ENCODE measurements around the gene HID1.
A peak's percentile ranks its signal among the peaks of the same experiment; 100 is the strongest.

The HID1 gene

GRCh38 chr17:74947041-74947754 lies 25.4 kb downstream of the HID1 start:
- DNase-seq (ENCODE audit: low spot score), result no peak

- DNase-seq (ENCODE audit: low spot score), result no peak
Measured at GRCh38 chr17:74946641-74947040, 25.9 kb downstream of the HID1 start.

- no peak for DNase-seq (ENCODE audit: low spot score)
Measured at GRCh38 chr17:74945543-74945942, 27.0 kb downstream of the HID1 start.

GRCh38 chr17:74943808-74944522 lies 28.6 kb downstream of the HID1 start:
- DNase-seq (ENCODE audit: low spot score), result no peak

GRCh38 chr17:74941128-74941725 lies 31.3 kb downstream of the HID1 start:
- DNase-seq (ENCODE audit: low spot score), result no peak

- DNase-seq (ENCODE audit: low spot score), result no peak
Measured at GRCh38 chr17:74939534-74939933, 33.0 kb downstream of the HID1 start.

GRCh38 chr17:74938194-74938950 lies 34.2 kb downstream of the HID1 start:
- DNase-seq (ENCODE audit: low spot score), result no peak

GRCh38 chr17:74937064-74938051 lies 35.2 kb downstream of the HID1 start:
- no peak for DNase-seq (ENCODE audit: low spot score)

- DNase-seq (ENCODE audit: low spot score), result no peak
Measured at GRCh38 chr17:74936470-74936799, 36.1 kb downstream of the HID1 start.

GRCh38 chr17:74935585-74936469 lies 36.7 kb downstream of the HID1 start, which contains the start of gene OTOP3:
Gene OTOP3, plus strand, starts transcription at chr17:74935898. Its CDS starts 24 bp downstream, at chr17:74935922.
- no peak for DNase-seq (ENCODE audit: low spot score)

- DNase-seq (ENCODE audit: low spot score), result no peak
Measured at GRCh38 chr17:74935048-74935447, 37.5 kb downstream of the HID1 start.

GRCh38 chr17:74930535-74931036 lies 42.0 kb downstream of the HID1 start:
- no peak for DNase-seq (ENCODE audit: low spot score)

GRCh38 chr17:74928786-74929185 lies 43.8 kb downstream of the HID1 start:
- no peak for DNase-seq (ENCODE audit: low spot score)

- DNase-seq (ENCODE audit: low spot score), result no peak
Measured at GRCh38 chr17:74925242-74925641, 47.3 kb downstream of the HID1 start.

GRCh38 chr17:74924250-74924948 lies 48.2 kb downstream of the HID1 start, which contains the start of gene OTOP2:
Gene OTOP2, plus strand, starts transcription at chr17:74924273. Its CDS starts 360 bp downstream, at chr17:74924633.
- no peak for DNase-seq (ENCODE audit: low spot score)

- peak; percentile 90 for DNase-seq (ENCODE audit: low spot score)
Measured at GRCh38 chr17:74923538-74924249, 48.9 kb downstream of the HID1 start.

- DNase-seq (ENCODE audit: low spot score), result peak; percentile 71
Measured at GRCh38 chr17:74922694-74923537, 49.6 kb downstream of the HID1 start, which contains the start of gene USH1G. Gene USH1G, minus strand, starts transcription at chr17:74923255. Its CDS starts 182 bp downstream, at chr17:74923073.

GRCh38 chr17:74922172-74922571 lies 50.4 kb downstream of the HID1 start:
- no peak for DNase-seq (ENCODE audit: low spot score)

Measured in HuH-7.5 (cell line).